Ammon's horn (tissue), 1 donor: ENCODE measurements around the gene CCR5.

ENCODE experiments used
- DNase-seq: peaks from one replicate; pipeline ENCODE4 v3.0.0-alpha.2; 2016; ENCODE audit warnings: low spot score

The CCR5 gene

GRCh38 chr3:46408853-46409252, 38.1 kb downstream of the CCR5 start:
- no peak for DNase-seq

GRCh38 chr3:46409739-46410489, 39.2 kb downstream of the CCR5 start:
- DNase-seq: peak; percentile 58

- DNase-seq: no peak
These were observed 39.9 kb downstream of the CCR5 start for GRCh38 chr3:46410669-46411068.

- no peak for DNase-seq
These were observed 40.5 kb downstream of the CCR5 start for GRCh38 chr3:46411271-46411670.

- no peak for DNase-seq
These were observed 42.1 kb downstream of the CCR5 start for GRCh38 chr3:46412786-46413298.

- DNase-seq: no peak
These were observed 43.2 kb downstream of the CCR5 start for GRCh38 chr3:46413951-46414350.

GRCh38 chr3:46414739-46415138, 44.0 kb downstream of the CCR5 start:
- no peak for DNase-seq

GRCh38 chr3:46416125-46416810, 45.5 kb downstream of the CCR5 start:
- no peak for DNase-seq

GRCh38 chr3:46416811-46417510, 46.2 kb downstream of the CCR5 start:
- DNase-seq: no peak

GRCh38 chr3:46417841-46418611, 47.3 kb downstream of the CCR5 start:
- DNase-seq: no peak

GRCh38 chr3:46419816-46420215, 49.1 kb downstream of the CCR5 start:
- no peak for DNase-seq

GRCh38 chr3:46420931-46421330, 50.2 kb downstream of the CCR5 start:
- no peak for DNase-seq

GRCh38 chr3:46422617-46423016, 51.9 kb downstream of the CCR5 start:
- DNase-seq: no peak

- DNase-seq: peak; percentile 53
These were observed 52.8 kb downstream of the CCR5 start for GRCh38 chr3:46423588-46423987.
